Panc1 (cell line): Measurements from ENCODE around the gene TLR4. TPM values are rescaled to one million over a fixed set of nuclear protein-coding genes. Genes with fewer than 3 reads are reported as not detected.

Source experiments
- ATAC-seq: fragments of 200-7000 bp; cut with Tn5 transposase; 2 replicates; pipeline ENCODE4 v1.9.1; 2020; ENCODE audit warnings: mild to moderate bottlenecking, moderate library complexity
- BruUV-seq: library from RNA; stranded (reverse); fragments of 400-500 nt; replicated peaks from 2 replicates; lab custom pipeline; 2021; lab: Mats Ljungman, UMichigan
- CTCF ChIA-PET: fragments of 300-600 bp; sonication (Branson Sonifier 250); formaldehyde crosslinking; loops from one replicate; lab custom pipeline; 2022; ENCODE audit warnings: antibody characterized with exemption; lab: Charles Lee
- POLR2A ChIA-PET: fragments of 300-600 bp; sonication (Branson Sonifier 250); formaldehyde crosslinking; loops from one replicate; lab custom pipeline; 2022; ENCODE audit warnings: antibody characterized with exemption; lab: Charles Lee
- DNase-seq: peaks from one replicate; pipeline ENCODE4 v3.0.0-alpha.2; 2010; ENCODE audit warnings: low read depth, low spot score
- H3K27ac ChIP-seq: 2 replicates; pipeline ENCODE4 v1.5.1; 2011; ENCODE audit warnings: mild to moderate bottlenecking, low read length, inconsistent platforms
- H3K27me3 ChIP-seq: fragments of 200-500 bp; sonication (Bioruptor generic); 2 replicates; pipeline ENCODE4 v1.6.0; 2014; ENCODE audit warnings: low read length, inconsistent platforms; ENCODE audit not compliant: control insufficient read depth, insufficient read depth
- H3K36me3 ChIP-seq: fragments of 200-500 bp; sonication (Bioruptor generic); 2 replicates; pipeline ENCODE4 v1.5.1; 2014; ENCODE audit warnings: inconsistent platforms, mild to moderate bottlenecking, low read length, moderate library complexity; ENCODE audit not compliant: control insufficient read depth, insufficient read depth
- H3K4me1 ChIP-seq: 2 replicates; pipeline ENCODE4 v1.5.1; 2011; ENCODE audit warnings: inconsistent platforms, mild to moderate bottlenecking, low read length, moderate library complexity; ENCODE audit not compliant: control insufficient read depth, insufficient read depth
- H3K4me3 ChIP-seq, 2 experiments: 2 replicates each; pipeline ENCODE4 v1.5.1; 2011 to 2012; ENCODE audit warnings: low read depth in 2 of 2, low read length in 2 of 2, mild to moderate bottlenecking in 2 of 2, inconsistent platforms in 1 of 2, moderate library complexity in 1 of 2
- H3K9me3 ChIP-seq: fragments of 200-500 bp; sonication (Bioruptor generic); 2 replicates; pipeline ENCODE4 v1.5.1; 2014; ENCODE audit warnings: low read depth, mild to moderate bottlenecking, inconsistent platforms, low read length, moderate library complexity; ENCODE audit not compliant: control insufficient read depth, insufficient read depth
- CTCF ChIP-seq: fragments of 450-650 bp; IDR thresholded peaks from 2 replicates; pipeline ENCODE4 v1.5.1; 2017; ENCODE audit warnings: mild to moderate bottlenecking
- POLR2AphosphoS5 ChIP-seq: IDR thresholded peaks from 2 replicates; pipeline ENCODE4 v1.6.1; 2012; ENCODE audit warnings: mild to moderate bottlenecking, low read depth, low read length, moderate library complexity
- SIN3A ChIP-seq: IDR thresholded peaks from 2 replicates; pipeline ENCODE4 v1.6.1; 2012; ENCODE audit warnings: low read depth, mild to moderate bottlenecking, low read length, moderate library complexity, borderline replicate concordance; ENCODE audit not compliant: insufficient read depth
- TCF7L2 ChIP-seq: IDR thresholded peaks from 2 replicates; pipeline ENCODE4 v1.6.1; 2011; ENCODE audit warnings: mild to moderate bottlenecking, low read depth, low read length, inconsistent platforms
- in situ Hi-C: cut with HindIII; loops from 2 replicates; pipeline ENCODE4 v1.10.0; 2016; ENCODE audit warnings: low sequenced_read_pairs, low pct_unique_long_range_greater_than_20kb
- intact Hi-C: fragments of 100-400 bp; cut with micrococcal nuclease; formaldehyde crosslinking; loops from one replicate; pipeline ENCODE4 v1.10.0; 2022; ENCODE audit not compliant: unreplicated experiment
- total RNA-seq: library from RNA; stranded (reverse); gene quantifications from one replicate; pipeline ENCODE4 v1.2.1, GENCODE V29; 2021; ENCODE audit not compliant: unreplicated experiment
- TF ChIP-seq, protein P1 (sequence below), 2 experiments: IDR thresholded peaks; 2 replicates each; pipeline ENCODE4 v1.6.1; 2011 to 2012; ENCODE audit warnings: low read depth in 2 of 2, control low read depth in 1 of 2, low read length in 1 of 2, mild to moderate bottlenecking in 1 of 2, moderate library complexity in 1 of 2; ENCODE audit not compliant: insufficient read depth in 1 of 2

TLR4 gene
- total RNA-seq, 1 experiment from 2014 or later, result 0.33 TPM

DNA sequence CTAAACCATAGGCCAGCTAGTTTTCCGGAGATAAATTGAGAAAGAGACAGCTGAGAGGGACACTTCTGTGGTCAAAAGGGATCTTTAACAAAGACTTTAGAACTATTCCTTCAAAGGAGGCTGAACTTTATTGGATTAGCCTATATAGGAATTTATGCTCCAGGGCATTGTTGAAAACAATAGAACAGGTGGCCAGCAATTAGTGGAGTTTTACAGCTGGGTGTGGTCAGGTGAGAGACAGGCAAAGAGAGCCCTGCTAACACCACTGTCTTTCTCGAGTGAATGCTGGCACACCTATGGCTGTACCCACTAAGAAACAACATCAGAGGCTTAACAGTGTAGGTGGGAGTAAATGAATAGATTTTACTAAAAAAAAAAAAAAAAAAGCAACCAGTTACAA is 16.7 kb upstream of the TLR4 start:
- Histone ChIP-seq H3K36me3 (no peaks in the 10 kb centered on the region), H3K27ac (no peak overlapping the region), H3K4me3 (no peak overlapping the region), H3K4me1 (no peaks in the 10 kb centered on the region), H3K9me3 (no peaks in the 10 kb centered on the region), H3K27me3 (no peaks in the 10 kb centered on the region)
- ATAC-seq, result no peak
- intact Hi-C loops, result no loop called here
- TF ChIP-seq TCF7L2 (no peak), POLR2AphosphoS5 (no peak), SIN3A (no peak), CTCF (no peak)
- TF ChIP-seq, protein P1, sequence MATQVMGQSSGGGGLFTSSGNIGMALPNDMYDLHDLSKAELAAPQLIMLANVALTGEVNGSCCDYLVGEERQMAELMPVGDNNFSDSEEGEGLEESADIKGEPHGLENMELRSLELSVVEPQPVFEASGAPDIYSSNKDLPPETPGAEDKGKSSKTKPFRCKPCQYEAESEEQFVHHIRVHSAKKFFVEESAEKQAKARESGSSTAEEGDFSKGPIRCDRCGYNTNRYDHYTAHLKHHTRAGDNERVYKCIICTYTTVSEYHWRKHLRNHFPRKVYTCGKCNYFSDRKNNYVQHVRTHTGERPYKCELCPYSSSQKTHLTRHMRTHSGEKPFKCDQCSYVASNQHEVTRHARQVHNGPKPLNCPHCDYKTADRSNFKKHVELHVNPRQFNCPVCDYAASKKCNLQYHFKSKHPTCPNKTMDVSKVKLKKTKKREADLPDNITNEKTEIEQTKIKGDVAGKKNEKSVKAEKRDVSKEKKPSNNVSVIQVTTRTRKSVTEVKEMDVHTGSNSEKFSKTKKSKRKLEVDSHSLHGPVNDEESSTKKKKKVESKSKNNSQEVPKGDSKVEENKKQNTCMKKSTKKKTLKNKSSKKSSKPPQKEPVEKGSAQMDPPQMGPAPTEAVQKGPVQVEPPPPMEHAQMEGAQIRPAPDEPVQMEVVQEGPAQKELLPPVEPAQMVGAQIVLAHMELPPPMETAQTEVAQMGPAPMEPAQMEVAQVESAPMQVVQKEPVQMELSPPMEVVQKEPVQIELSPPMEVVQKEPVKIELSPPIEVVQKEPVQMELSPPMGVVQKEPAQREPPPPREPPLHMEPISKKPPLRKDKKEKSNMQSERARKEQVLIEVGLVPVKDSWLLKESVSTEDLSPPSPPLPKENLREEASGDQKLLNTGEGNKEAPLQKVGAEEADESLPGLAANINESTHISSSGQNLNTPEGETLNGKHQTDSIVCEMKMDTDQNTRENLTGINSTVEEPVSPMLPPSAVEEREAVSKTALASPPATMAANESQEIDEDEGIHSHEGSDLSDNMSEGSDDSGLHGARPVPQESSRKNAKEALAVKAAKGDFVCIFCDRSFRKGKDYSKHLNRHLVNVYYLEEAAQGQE (IDR thresholded peaks at IDR 0.05; ENCODE audit: insufficient read depth in 1 of 2, low read depth in 2 of 2, low read length in 1 of 2), result no peak
- ChIA-PET POLR2A (no interaction called here), CTCF (no interaction called here)
- no TSS peak for BruUV-seq
- no peak for DNase-seq
- in situ Hi-C loops, result no loop called here

GRCh38 chr9:117691367-117691766 is 12.8 kb upstream of the TLR4 start:
- no TSS peak for BruUV-seq
- intact Hi-C loops, result no loop called here
- H3K4me1 ChIP-seq, result no peaks in the 10 kb centered on the region
- H3K27ac ChIP-seq, result no peak overlapping the region
- H3K4me3 ChIP-seq, result no peak overlapping the region
- TF ChIP-seq SIN3A (no peak), POLR2AphosphoS5 (no peak), TCF7L2 (no peak), CTCF (no peak)
- TF ChIP-seq, protein P1 (IDR thresholded peaks at IDR 0.05; ENCODE audit: insufficient read depth in 1 of 2, low read depth in 2 of 2, low read length in 1 of 2), result no peak
- CTCF ChIA-PET, result no interaction called here
- POLR2A ChIA-PET, result no interaction called here
- no peaks in the 10 kb centered on the region for H3K27me3 ChIP-seq
- no peak for DNase-seq
- no peak for ATAC-seq
- no peaks in the 10 kb centered on the region for H3K9me3 ChIP-seq
- no peaks in the 10 kb centered on the region for H3K36me3 ChIP-seq
- in situ Hi-C loops, result no loop called here
